H1 (cell line): ENCODE results near the gene METTL25B. TPM values are rescaled to one million over a fixed set of nuclear protein-coding genes. Genes with fewer than 3 reads are reported as not detected.

Experiments used
- CEBPB ChIP-seq: IDR thresholded peaks from 2 replicates; pipeline ENCODE4 v1.6.1; 2012; ENCODE audit warnings: low read depth, low read length
- CHD2 ChIP-seq: IDR thresholded peaks from 2 replicates; pipeline ENCODE4 v1.6.1; 2012; ENCODE audit warnings: low read length, improper control_type of control experiment
- EGR1 ChIP-seq: IDR thresholded peaks from 2 replicates; pipeline ENCODE4 v1.6.1; 2011; ENCODE audit warnings: low read depth, low read length, borderline replicate concordance
- HDAC6 ChIP-seq: IDR thresholded peaks from one replicate; pipeline ENCODE4 v1.7.1; 2012; ENCODE audit warnings: low read depth, mild to moderate bottlenecking, inconsistent platforms, low read length, moderate library complexity
- JUND ChIP-seq: IDR thresholded peaks from 2 replicates; pipeline ENCODE4 v1.6.1; 2011; ENCODE audit warnings: mild to moderate bottlenecking, improper control_type of control experiment, low read length
- SP1 ChIP-seq: IDR thresholded peaks from 2 replicates; pipeline ENCODE4 v1.6.1; 2011; ENCODE audit warnings: low read depth, low read length
- TEAD4 ChIP-seq: IDR thresholded peaks from 2 replicates; pipeline ENCODE4 v1.6.1; 2012; ENCODE audit warnings: low read depth, low read length, inconsistent platforms, mixed read lengths
- polyA plus RNA-seq, 7 experiments: library from polyadenylated mRNA; depleted of rRNA in 3 of 7; stranded (reverse) in 5 of 7; unstranded in 2 of 7; fragments of >200 nt in 5 of 7; fragments of 200-250 nt in 2 of 7; gene quantifications; 1 replicate in 5 of 7; 2 replicates in 1 of 7; 4 replicates in 1 of 7; pipeline versions ENCODE4 v1.2.1 to v1.2.3, GENCODE V29; 2011 to 2013; ENCODE audit warnings: missing spikeins in 2 of 7, mixed read lengths in 2 of 7
- total RNA-seq: library from RNA; stranded (reverse); fragmentation: NEBNext Ultra II Directional; extraction: Animal tissue kit (Norgen Biotek cat#: 25700); gene quantifications from 2 replicates; pipeline ENCODE4 v1.2.1, GENCODE V29; 2021

METTL25B gene
- total and polyA plus RNA-seq, 2 of the 8 experiments (the other 6 are each of a cell fraction or from before 2014, with no cell fraction given): 28.4 to 30.1 TPM

- peak; percentile 75; the same call in 1 of the 2 replicates for TF ChIP-seq JUND
- TF ChIP-seq EGR1: no peak; the same call in 1 of the 2 replicates
- TF ChIP-seq CHD2: peak; percentile 64; the same call in 1 of the 2 replicates
- peak; percentile 90 for TF ChIP-seq SP1
- TF ChIP-seq TEAD4: no peak
- TF ChIP-seq CEBPB: 0 out of 2 replicates have a peak, but pooled peaks have one; percentile 31
- no peak for TF ChIP-seq HDAC6
- TF ChIP-seq, all 59 proteins: peak for 22
Observed at GRCh38 chr1:156692925-156693847, 35.1 kb upstream of the METTL25B start (continued).
